Loucy (cell line): ENCODE measurements around the gene TNP1.

Experiments used
- H2AFZ ChIP-seq: fragments of 200-600 bp; sonication (generic); 2 replicates; pipeline ENCODE4 v1.6.0; 2016; ENCODE audit warnings: antibody characterized with exemption, mild to moderate bottlenecking, low read length, moderate library complexity
- H3F3A ChIP-seq: fragments of 200-600 bp; 2 replicates; pipeline ENCODE4 v1.6.0; 2016; ENCODE audit warnings: antibody characterized with exemption, low read depth, mild to moderate bottlenecking
- H3K27me3 ChIP-seq: fragments of 200-600 bp; sonication (generic); 2 replicates; pipeline ENCODE4 v1.6.1; 2014; ENCODE audit warnings: low read length, mild to moderate bottlenecking; ENCODE audit not compliant: insufficient read depth, poor library complexity, severe bottlenecking
- H3K36me3 ChIP-seq: fragments of 200-600 bp; sonication (generic); 2 replicates; pipeline ENCODE4 v1.6.1; 2016; ENCODE audit warnings: low read length; ENCODE audit not compliant: insufficient read depth
- H3K4me1 ChIP-seq: fragments of 200-600 bp; sonication (generic); 2 replicates; pipeline ENCODE4 v1.5.1; 2014; ENCODE audit warnings: low read length, mild to moderate bottlenecking; ENCODE audit not compliant: insufficient read depth, poor library complexity, severe bottlenecking
- H3K4me2 ChIP-seq: fragments of 200-600 bp; sonication (generic); 2 replicates; pipeline ENCODE4 v1.6.0; 2014; ENCODE audit warnings: antibody characterized with exemption, low read length, low read depth, mild to moderate bottlenecking; ENCODE audit not compliant: poor library complexity, severe bottlenecking
- H3K4me3 ChIP-seq: fragments of 200-600 bp; sonication (generic); 2 replicates; pipeline ENCODE4 v1.5.1; 2014; ENCODE audit warnings: low read length, mild to moderate bottlenecking, mixed read lengths; ENCODE audit not compliant: poor library complexity, severe bottlenecking
- H3K79me2 ChIP-seq: fragments of 200-600 bp; sonication (generic); 2 replicates; pipeline ENCODE4 v1.6.1; 2014; ENCODE audit warnings: low read length; ENCODE audit not compliant: insufficient read depth
- H3K9ac ChIP-seq: fragments of 200-600 bp; sonication (generic); 2 replicates; pipeline ENCODE4 v1.6.0; 2014; ENCODE audit warnings: mild to moderate bottlenecking, low read depth, low read length, moderate library complexity; ENCODE audit not compliant: poor library complexity, severe bottlenecking
- H3K9me2 ChIP-seq: fragments of 200-600 bp; sonication (generic); replicated peaks from 2 replicates; pipeline ENCODE4 v1.6.1; 2016; ENCODE audit warnings: low read depth, low read length, mixed read lengths
- H3K9me3 ChIP-seq: fragments of 200-600 bp; sonication (generic); 2 replicates; pipeline ENCODE4 v1.6.1; 2014; ENCODE audit warnings: mild to moderate bottlenecking, antibody characterized with exemption, low read length, low read depth; ENCODE audit not compliant: insufficient read depth
- H4K20me1 ChIP-seq: fragments of 200-600 bp; sonication (generic); 2 replicates; pipeline ENCODE4 v1.6.0; 2014; ENCODE audit warnings: antibody characterized with exemption, low read length, mild to moderate bottlenecking; ENCODE audit not compliant: insufficient read depth, poor library complexity, severe bottlenecking
- EZH2phosphoT487 ChIP-seq: fragments of 200-600 bp; IDR thresholded peaks from 2 replicates; pipeline ENCODE4 v1.6.1; 2018; ENCODE audit warnings: antibody characterized with exemption, mild to moderate bottlenecking, moderate library complexity, borderline replicate concordance
- TF ChIP-seq, protein P1 (sequence below): fragments of 200-600 bp; sonication (generic); conservative IDR thresholded peaks from 2 replicates; pipeline ENCODE4 v1.5.1; 2014; ENCODE audit warnings: mild to moderate bottlenecking, antibody characterized with exemption, low read length

Gene TNP1

DNA sequence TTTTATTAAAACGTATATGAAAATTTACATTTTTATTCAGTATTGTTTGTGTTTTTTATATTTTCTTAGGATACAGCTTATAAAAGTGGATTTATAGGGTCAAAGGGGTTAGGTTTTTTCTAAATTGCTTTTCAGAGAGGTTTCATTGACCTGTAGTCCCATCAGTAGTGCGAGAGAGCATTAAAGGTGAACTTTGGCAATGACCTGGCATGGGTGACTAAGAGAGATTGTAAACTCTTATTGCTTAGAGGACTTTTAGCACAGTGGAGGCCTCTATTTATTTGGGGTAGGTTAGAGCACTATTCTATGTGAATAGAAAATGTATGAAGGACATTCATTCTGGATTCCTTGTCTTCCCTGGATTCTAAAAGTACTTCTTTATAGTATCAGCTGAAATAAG is 16.0 kb upstream of the TNP1 start:
- H3F3A ChIP-seq: no peaks in the 10 kb centered on the region
- no peaks in the 10 kb centered on the region for H3K36me3 ChIP-seq
- H3K4me3 ChIP-seq: no peak overlapping the region
- no peaks in the 10 kb centered on the region for H4K20me1 ChIP-seq
- no peak overlapping the region for H3K9ac ChIP-seq
- TF ChIP-seq, protein P1, sequence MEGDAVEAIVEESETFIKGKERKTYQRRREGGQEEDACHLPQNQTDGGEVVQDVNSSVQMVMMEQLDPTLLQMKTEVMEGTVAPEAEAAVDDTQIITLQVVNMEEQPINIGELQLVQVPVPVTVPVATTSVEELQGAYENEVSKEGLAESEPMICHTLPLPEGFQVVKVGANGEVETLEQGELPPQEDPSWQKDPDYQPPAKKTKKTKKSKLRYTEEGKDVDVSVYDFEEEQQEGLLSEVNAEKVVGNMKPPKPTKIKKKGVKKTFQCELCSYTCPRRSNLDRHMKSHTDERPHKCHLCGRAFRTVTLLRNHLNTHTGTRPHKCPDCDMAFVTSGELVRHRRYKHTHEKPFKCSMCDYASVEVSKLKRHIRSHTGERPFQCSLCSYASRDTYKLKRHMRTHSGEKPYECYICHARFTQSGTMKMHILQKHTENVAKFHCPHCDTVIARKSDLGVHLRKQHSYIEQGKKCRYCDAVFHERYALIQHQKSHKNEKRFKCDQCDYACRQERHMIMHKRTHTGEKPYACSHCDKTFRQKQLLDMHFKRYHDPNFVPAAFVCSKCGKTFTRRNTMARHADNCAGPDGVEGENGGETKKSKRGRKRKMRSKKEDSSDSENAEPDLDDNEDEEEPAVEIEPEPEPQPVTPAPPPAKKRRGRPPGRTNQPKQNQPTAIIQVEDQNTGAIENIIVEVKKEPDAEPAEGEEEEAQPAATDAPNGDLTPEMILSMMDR: no peak
- TF ChIP-seq EZH2phosphoT487: no peak
- no peaks in the 10 kb centered on the region for H3K79me2 ChIP-seq
- no peaks in the 10 kb centered on the region for H3K4me1 ChIP-seq
- no peaks in the 10 kb centered on the region for H3K9me2 ChIP-seq
- no peak overlapping the region for H2AFZ ChIP-seq
- H3K9me3 ChIP-seq: no peaks in the 10 kb centered on the region
- no peaks in the 10 kb centered on the region for H3K27me3 ChIP-seq
- no peak overlapping the region for H3K4me2 ChIP-seq

GRCh38 chr2:216873573-216873972 is 13.7 kb upstream of the TNP1 start:
- Histone ChIP-seq H3K27me3 (no peaks in the 10 kb centered on the region), H2AFZ (no peak overlapping the region), H4K20me1 (no peaks in the 10 kb centered on the region), H3K79me2 (no peaks in the 10 kb centered on the region), H3K4me1 (no peaks in the 10 kb centered on the region), H3K9me3 (no peaks in the 10 kb centered on the region), H3K4me3 (no peak overlapping the region), H3K4me2 (no peak overlapping the region), H3F3A (no peaks in the 10 kb centered on the region), H3K9ac (no peak overlapping the region), H3K36me3 (no peaks in the 10 kb centered on the region), H3K9me2 (no peaks in the 10 kb centered on the region)
- TF ChIP-seq, protein P1: no peak
- no peak for TF ChIP-seq EZH2phosphoT487

DNA sequence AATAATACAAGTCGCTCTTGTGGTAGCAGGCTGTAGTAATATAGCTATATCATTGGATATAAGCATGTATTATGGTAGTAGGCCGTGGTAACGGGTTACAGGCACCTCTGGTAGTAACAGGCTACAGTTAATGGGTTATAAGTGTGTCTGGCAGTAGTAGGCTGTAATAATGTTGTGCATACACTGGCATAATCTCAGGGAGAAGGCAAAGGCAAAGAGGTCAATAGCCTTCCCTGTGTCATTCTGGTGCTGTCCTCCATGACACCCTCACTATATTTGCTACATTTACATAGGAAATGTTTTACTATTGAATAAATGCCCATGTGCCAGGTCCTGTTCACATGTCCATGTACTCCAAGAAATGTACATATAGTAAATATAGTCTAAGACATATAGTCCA is 12.8 kb upstream of the TNP1 start:
- H3K4me3 ChIP-seq: no peak overlapping the region
- TF ChIP-seq EZH2phosphoT487: no peak
- TF ChIP-seq, protein P1: no peak
- no peaks in the 10 kb centered on the region for H3K4me1 ChIP-seq
- H4K20me1 ChIP-seq: no peaks in the 10 kb centered on the region
- no peak overlapping the region for H2AFZ ChIP-seq
- no peaks in the 10 kb centered on the region for H3K27me3 ChIP-seq
- no peaks in the 10 kb centered on the region for H3F3A ChIP-seq
- H3K36me3 ChIP-seq: no peaks in the 10 kb centered on the region
- H3K9ac ChIP-seq: no peak overlapping the region
- no peak overlapping the region for H3K4me2 ChIP-seq
- no peaks in the 10 kb centered on the region for H3K79me2 ChIP-seq
- no peaks in the 10 kb centered on the region for H3K9me3 ChIP-seq
- no peaks in the 10 kb centered on the region for H3K9me2 ChIP-seq
